ENCODE data around the gene BET1L.
"Not testable (repeated sequence)": the region's sequence is repeated elsewhere in the genome, so short reads cannot be mapped to it uniquely, and the experiment has no call there.

Gene BET1L

GRCh38 chr11:193481-193880, 13.7 kb downstream of the BET1L start:
- ATAC-seq = not testable (repeated sequence)

GRCh38 chr11:192674-193128, 14.5 kb downstream of the BET1L start, which contains the start of gene SCGB1C1:
Gene SCGB1C1 (plus strand): TSS chr11:193078. CDS start chr11:193100, 22 bp downstream.
- ATAC-seq = not testable (repeated sequence)

GRCh38 chr11:191490-192478, 15.4 kb downstream of the BET1L start:
- peak; percentile 71 to 73 for ATAC-seq

GRCh38 chr11:190546-190945, 16.7 kb downstream of the BET1L start:
- not testable (repeated sequence) for ATAC-seq

DNA sequence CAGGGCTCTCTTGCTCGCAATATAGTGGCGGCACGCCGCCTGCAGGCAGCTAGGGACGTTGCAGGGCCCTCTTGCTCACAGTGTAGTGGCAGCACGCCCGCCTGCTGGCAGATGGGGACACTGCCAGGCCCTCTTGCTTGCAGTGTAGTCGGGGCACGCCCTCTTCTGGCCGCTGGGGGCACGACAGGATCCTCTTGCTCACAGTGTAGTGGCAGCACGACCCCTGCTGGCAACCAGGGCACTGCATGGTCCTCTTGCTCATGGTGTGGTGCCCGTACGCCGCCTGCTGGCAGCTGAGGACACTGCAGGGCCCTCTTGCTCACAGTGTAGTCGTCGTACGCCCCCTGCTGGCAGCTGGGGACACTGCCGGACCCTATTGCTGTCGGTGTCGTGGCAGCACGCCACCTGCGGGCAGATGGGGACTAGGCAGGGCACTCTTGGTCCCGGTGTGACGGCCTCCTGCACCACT, 17.3 kb downstream of the BET1L start:
- ATAC-seq = peak; percentile 74 to 79

DNA sequence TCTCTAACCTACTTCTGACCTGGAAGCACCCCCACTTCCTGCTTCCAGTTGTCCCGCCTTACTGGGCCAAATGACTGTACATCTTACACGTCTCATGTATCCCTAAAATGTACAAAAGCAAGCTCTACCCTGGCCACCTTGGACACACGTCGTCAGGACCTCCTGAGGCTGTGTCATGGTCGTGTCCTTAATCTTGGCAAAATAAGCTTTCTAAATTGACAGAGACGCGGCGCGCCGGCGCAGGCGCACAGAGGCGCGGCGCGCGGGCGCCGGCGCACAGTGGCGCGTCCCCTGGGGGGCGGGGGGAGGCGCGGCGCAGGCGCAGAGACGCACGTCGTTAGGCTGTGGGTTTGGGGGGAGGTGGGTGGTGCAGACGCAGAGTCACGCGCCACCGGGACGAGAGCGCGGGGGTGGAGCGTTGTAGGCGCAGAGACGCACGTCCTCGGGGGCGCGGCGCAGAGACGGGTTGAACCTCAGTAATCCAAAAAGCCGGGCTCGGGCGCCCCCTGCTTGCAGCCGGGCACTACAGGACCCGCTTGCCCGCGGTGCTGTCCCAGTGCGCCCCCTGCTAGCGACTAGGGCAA, 17.9 kb downstream of the BET1L start:
- not testable (repeated sequence) for ATAC-seq

DNA sequence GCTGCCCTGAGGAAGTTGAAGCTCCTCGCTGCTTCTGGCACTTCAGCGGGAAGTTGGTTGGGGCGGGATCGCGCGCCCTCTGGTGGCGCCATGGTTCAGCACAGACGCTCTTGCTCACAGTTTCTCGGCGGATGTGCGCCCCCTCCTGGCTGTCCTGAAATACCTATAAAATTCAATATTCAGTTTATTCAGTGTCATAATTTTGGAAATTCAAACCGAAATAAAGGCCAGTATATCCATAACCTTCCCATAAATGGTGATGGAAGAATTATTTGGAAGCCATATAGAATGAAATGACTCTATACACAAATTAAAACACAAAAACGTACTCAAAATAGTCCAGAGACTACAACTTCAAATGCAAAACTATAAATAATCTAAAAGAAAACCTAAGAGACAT, 27.0 kb downstream of the BET1L start:
- ATAC-seq = not testable (repeated sequence)
